GM19372 (cell line): Measurements from ENCODE around the gene KLF13.

Source experiments
- ATAC-seq: cut with Tn5 transposase; IDR thresholded peaks from one replicate; pipeline ENCODE4 v1.9.1; 2021; ENCODE audit warnings: mild to moderate bottlenecking, low read depth, moderate library complexity; ENCODE audit not compliant: unreplicated experiment

Gene KLF13

GRCh38 chr15:31397851-31398661 lies 71.4 kb downstream of the KLF13 start:
- ATAC-seq = no peak

- no peak for ATAC-seq
Measured at GRCh38 chr15:31398677-31399301, 72.2 kb downstream of the KLF13 start.

- ATAC-seq = no peak
Measured at GRCh38 chr15:31399544-31400171, 73.0 kb downstream of the KLF13 start.

GRCh38 chr15:31400222-31400927 lies 73.7 kb downstream of the KLF13 start:
- no peak for ATAC-seq

- no peak for ATAC-seq
Measured at GRCh38 chr15:31401282-31401681, 74.6 kb downstream of the KLF13 start.

- no peak for ATAC-seq
Measured at GRCh38 chr15:31402003-31402402, 75.4 kb downstream of the KLF13 start.

- ATAC-seq = no peak
Measured at GRCh38 chr15:31402511-31403056, 75.9 kb downstream of the KLF13 start.

- no peak for ATAC-seq
Measured at GRCh38 chr15:31403096-31403495, 76.5 kb downstream of the KLF13 start.

GRCh38 chr15:31403606-31404005 lies 77.0 kb downstream of the KLF13 start:
- ATAC-seq = no peak

GRCh38 chr15:31404345-31404744 lies 77.7 kb downstream of the KLF13 start:
- ATAC-seq = no peak

- ATAC-seq = no peak
Measured at GRCh38 chr15:31405200-31405920, 78.7 kb downstream of the KLF13 start.

GRCh38 chr15:31407376-31407775 lies 80.7 kb downstream of the KLF13 start:
- no peak for ATAC-seq

GRCh38 chr15:31407851-31408250 lies 81.2 kb downstream of the KLF13 start:
- ATAC-seq = no peak

- no peak for ATAC-seq
Measured at GRCh38 chr15:31408724-31409123, 82.1 kb downstream of the KLF13 start.

- ATAC-seq = no peak
Measured at GRCh38 chr15:31409171-31409570, 82.5 kb downstream of the KLF13 start.

GRCh38 chr15:31412824-31413223 lies 86.2 kb downstream of the KLF13 start:
- ATAC-seq = no peak

GRCh38 chr15:31415201-31415600 lies 88.6 kb downstream of the KLF13 start:
- no peak for ATAC-seq

- no peak for ATAC-seq
Measured at GRCh38 chr15:31419820-31420219, 93.2 kb downstream of the KLF13 start.

GRCh38 chr15:31427411-31427810 lies 100.8 kb downstream of the KLF13 start:
- ATAC-seq = no peak
